ENCODE data around the gene VAV3.

Gene VAV3

GRCh38 chr1:107673006-107673405, 292.0 kb downstream of the VAV3 start:
- no peak for DNase-seq

- no peak for DNase-seq
These were observed 294.5 kb downstream of the VAV3 start for GRCh38 chr1:107670397-107671040.

GRCh38 chr1:107669996-107670395, 295.0 kb downstream of the VAV3 start:
- no peak for DNase-seq

GRCh38 chr1:107668762-107669161, 296.2 kb downstream of the VAV3 start:
- no peak for DNase-seq

- DNase-seq: no peak
These were observed 298.5 kb downstream of the VAV3 start for GRCh38 chr1:107666493-107666892.

- no peak for DNase-seq
These were observed 299.7 kb downstream of the VAV3 start for GRCh38 chr1:107664982-107665925.

GRCh38 chr1:107662971-107663370, 302.0 kb downstream of the VAV3 start:
- DNase-seq: no peak

GRCh38 chr1:107661158-107661557, 303.8 kb downstream of the VAV3 start:
- DNase-seq: no peak

- DNase-seq: no peak
These were observed 305.0 kb downstream of the VAV3 start for GRCh38 chr1:107659961-107660360.

GRCh38 chr1:107657356-107657755, 307.6 kb downstream of the VAV3 start:
- DNase-seq: no peak

- DNase-seq: no peak
These were observed 311.2 kb downstream of the VAV3 start for GRCh38 chr1:107653765-107654164.

- no peak for DNase-seq
These were observed 312.0 kb downstream of the VAV3 start for GRCh38 chr1:107653005-107653404.

- DNase-seq: peak in 1 of 2 experiments; percentile 52
These were observed 314.2 kb downstream of the VAV3 start for GRCh38 chr1:107650825-107651224.

GRCh38 chr1:107649023-107649422, 316.0 kb downstream of the VAV3 start:
- no peak for DNase-seq

GRCh38 chr1:107648071-107648470, 316.9 kb downstream of the VAV3 start:
- DNase-seq: no peak

- DNase-seq: no peak
These were observed 318.0 kb downstream of the VAV3 start for GRCh38 chr1:107647012-107647411.

GRCh38 chr1:107643766-107644165, 321.2 kb downstream of the VAV3 start:
- DNase-seq: no peak

- DNase-seq: no peak
These were observed 324.8 kb downstream of the VAV3 start for GRCh38 chr1:107640207-107640606.

GRCh38 chr1:107637101-107637500, 327.9 kb downstream of the VAV3 start:
- DNase-seq: no peak

- no peak for DNase-seq
These were observed 331.4 kb downstream of the VAV3 start for GRCh38 chr1:107633596-107633995.

GRCh38 chr1:107626073-107626796, 338.7 kb downstream of the VAV3 start:
- no peak for DNase-seq

GRCh38 chr1:107625405-107626029, 339.5 kb downstream of the VAV3 start:
- DNase-seq: no peak

GRCh38 chr1:107623431-107623830, 341.5 kb downstream of the VAV3 start:
- DNase-seq: no peak
